SK-N-SH treated with all-trans-retinoic acid at 6 μM for 48 hours (cell line): ENCODE measurements around the gene TYSND1.

ENCODE experiments used
- ARNTL ChIP-seq: fragments of 450-650 bp; formaldehyde crosslinking; IDR thresholded peaks from 2 replicates; pipeline ENCODE4 v1.5.0; 2020; ENCODE audit warnings: low read depth, mild to moderate bottlenecking, moderate library complexity, borderline replicate concordance
- ESRRG ChIP-seq: fragments of 250-450 bp; sonication (Bioruptor Pico); IDR thresholded peaks from 2 replicates; pipeline ENCODE4 v1.6.1; 2021; ENCODE audit warnings: mild to moderate bottlenecking
- PATZ1 ChIP-seq: fragments of 250-450 bp; sonication (Bioruptor Pico); IDR thresholded peaks from 2 replicates; pipeline ENCODE4 v1.8.0; 2020; ENCODE audit warnings: mild to moderate bottlenecking, moderate library complexity, borderline replicate concordance

- no peak for TF ChIP-seq PATZ1 (CRISPR knock-in tag)
- no peak for TF ChIP-seq ARNTL
- no peak for TF ChIP-seq ESRRG (CRISPR knock-in tag)
Observed at GRCh38 chr10:70097459-70097858, 49.0 kb downstream of the TYSND1 start.
